GM21723 (cell line): ENCODE data around the gene ENGASE.
"Not testable (repeated sequence)": the region's sequence is repeated elsewhere in the genome, so short reads cannot be mapped to it uniquely, and the experiment has no call there.

Experiments used
- ATAC-seq: cut with Tn5 transposase; IDR thresholded peaks from one replicate; pipeline ENCODE4 v1.9.1; 2021; ENCODE audit warnings: mild to moderate bottlenecking, moderate library complexity; ENCODE audit not compliant: unreplicated experiment

ENGASE gene

GRCh38 chr17:79074649-79075445 is at the start of gene ENGASE:
TSS of gene ENGASE (plus strand) at chr17:79074824. CDS start at chr17:79074945, 121 bp downstream.
- peak; percentile 87 for ATAC-seq

DNA sequence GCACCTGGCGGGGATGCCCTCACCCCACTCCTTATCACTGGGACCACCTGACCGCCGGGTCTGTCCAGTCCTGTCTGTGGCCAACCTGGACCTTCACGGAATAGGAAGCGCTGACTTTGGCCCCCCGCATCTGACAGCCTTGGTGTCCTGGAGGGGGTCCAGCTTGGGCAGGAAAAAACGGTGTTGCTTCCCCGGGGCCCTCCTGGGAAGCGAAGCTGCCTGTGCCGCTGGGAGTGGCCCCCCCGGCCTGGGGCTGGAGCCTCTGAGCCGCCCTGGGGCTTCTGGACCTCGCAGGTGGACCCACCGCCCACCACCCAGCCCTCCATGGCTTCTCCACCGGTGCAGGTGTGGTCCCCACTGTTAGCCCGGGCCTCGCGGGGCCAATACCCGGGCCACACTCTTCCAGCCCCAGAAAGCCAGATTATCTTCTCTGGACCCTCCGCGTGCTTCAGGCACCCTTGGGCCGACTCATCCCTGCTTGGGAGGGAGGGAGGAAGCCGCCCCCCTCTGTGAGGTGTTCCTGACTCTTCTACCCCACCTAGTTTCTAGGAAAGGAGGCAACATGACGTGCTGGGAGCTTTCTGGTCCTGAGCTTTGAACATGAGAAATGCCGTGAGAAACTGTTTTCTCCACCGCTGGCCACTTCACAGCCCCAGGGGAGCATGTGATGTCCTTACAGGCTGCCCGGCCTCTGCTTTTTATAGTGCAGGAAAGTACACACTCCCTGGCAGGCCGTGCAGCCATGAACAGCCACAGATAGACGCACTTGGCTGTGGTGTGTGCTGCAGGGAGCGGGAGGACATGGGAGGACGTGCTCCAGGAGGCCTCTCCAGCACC is 49.5 kb upstream of the ENGASE start:
- no peak for ATAC-seq

- no peak for ATAC-seq
Observed at GRCh38 chr17:79026376-79027273, 48.0 kb upstream of the ENGASE start.

GRCh38 chr17:79027274-79027924 is 47.2 kb upstream of the ENGASE start:
- no peak for ATAC-seq

GRCh38 chr17:79027925-79028491 is 46.6 kb upstream of the ENGASE start:
- ATAC-seq: no peak

DNA sequence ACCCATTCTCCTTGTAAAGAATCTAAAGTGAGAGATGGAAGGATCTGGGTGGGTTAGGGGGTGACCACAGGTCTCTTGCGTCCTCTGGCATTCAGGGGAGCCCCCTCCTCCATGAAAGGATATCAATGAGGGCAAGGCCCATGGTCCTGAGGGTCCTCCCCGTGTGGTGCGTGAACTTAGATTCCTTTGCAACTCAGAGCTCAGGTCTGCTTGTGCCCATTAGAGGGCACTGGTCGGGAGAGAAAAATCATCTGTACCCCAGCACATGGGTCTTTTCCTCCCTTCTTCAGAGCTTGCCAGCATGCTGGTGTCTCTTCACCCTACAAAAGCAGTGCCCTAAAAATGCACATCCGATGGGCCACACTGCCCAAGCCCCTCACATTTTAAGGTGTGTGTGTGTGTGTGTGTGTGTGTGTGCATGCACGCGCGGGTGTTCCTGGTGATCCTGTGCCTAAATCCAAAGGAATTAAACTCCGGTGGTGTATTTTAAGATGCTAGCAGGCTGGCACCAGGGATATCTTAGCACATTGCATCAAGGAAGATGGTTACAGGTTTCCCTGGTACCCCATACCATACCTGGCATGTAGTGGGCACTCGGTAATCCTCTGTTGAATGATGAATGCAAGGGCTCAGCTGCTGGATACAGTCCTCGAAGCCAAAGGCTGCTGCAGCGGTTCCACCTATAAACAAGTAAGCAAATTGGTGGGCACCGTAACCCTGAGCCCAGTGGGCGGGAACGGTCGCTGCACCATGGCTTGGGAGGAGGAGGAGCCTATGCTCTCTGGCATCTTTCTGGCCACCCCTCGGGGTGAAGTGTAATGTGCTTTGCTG is 45.9 kb upstream of the ENGASE start:
- ATAC-seq: no peak

- ATAC-seq: no peak
Observed at GRCh38 chr17:79029327-79030009, 45.2 kb upstream of the ENGASE start.

GRCh38 chr17:79030636-79031035 is 44.0 kb upstream of the ENGASE start:
- ATAC-seq: not testable (repeated sequence)

DNA sequence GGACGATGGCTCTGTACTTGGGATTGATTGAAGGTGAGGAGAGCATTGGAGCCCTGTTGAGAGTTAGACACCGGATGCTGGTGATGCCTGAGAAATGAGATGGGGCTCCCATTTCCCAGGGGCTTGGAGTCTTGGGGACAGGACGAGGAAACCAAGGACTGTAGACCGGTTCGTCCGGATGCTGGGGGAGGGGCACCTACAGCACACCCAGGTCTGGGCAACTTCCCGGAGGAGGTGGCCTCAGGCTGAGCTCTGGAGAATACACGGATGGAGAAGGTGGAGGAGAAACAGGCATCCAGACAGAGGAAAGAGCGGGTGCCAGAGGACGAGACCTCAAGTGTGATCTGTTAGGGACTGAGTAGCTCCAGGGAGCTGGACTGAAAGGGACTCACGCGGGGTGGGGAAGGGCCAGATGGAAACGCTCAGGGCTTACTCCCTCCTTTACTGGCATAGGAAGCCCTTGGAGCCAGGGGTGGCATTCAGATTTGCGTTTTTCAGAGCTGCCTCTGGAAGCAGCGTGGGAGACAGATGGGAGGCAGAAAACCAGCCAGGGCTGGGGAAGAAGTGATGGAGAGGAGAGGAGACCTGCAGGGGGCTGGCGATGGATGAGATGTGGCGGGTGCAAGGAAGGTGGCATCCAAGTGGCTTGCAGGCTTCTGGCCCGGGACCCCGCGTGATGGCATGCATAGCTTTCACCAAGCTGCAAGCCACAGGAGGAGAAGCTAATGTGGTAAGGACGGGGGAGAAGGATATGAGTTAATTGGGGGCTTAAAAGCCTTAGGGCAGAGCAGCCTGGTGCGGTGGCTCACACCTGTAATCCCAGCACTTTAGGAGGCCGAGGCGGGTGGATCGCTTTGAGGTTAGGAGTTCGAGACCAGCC is 42.4 kb upstream of the ENGASE start:
- no peak for ATAC-seq

DNA sequence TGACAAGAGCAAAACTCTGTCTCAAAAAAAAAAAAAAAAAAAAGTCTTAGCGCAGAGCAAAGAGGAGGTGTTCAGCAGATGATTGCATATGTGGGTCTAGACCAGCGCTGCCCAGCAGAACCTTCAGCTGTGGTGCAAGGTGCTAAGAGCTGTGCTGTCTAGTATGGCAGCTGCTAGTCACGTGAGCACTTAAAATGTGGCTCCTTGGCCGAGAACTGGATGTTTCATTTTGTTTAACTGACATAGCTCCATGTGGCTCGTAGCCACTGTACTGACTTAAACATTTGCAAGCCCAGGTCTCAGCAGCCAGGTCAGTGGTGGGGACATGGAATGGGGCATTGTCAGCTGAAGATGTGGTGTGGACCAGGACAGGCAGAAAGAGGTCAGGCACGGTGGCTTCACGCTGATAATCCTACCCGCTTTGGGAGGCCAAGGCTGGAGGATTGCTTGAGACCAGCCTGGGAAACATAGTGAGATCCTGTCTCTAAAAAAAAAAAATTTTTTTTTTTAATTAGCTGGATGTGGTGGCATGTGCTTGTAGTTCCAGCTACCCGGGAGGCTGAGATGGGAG is 41.5 kb upstream of the ENGASE start:
- no peak for ATAC-seq

DNA sequence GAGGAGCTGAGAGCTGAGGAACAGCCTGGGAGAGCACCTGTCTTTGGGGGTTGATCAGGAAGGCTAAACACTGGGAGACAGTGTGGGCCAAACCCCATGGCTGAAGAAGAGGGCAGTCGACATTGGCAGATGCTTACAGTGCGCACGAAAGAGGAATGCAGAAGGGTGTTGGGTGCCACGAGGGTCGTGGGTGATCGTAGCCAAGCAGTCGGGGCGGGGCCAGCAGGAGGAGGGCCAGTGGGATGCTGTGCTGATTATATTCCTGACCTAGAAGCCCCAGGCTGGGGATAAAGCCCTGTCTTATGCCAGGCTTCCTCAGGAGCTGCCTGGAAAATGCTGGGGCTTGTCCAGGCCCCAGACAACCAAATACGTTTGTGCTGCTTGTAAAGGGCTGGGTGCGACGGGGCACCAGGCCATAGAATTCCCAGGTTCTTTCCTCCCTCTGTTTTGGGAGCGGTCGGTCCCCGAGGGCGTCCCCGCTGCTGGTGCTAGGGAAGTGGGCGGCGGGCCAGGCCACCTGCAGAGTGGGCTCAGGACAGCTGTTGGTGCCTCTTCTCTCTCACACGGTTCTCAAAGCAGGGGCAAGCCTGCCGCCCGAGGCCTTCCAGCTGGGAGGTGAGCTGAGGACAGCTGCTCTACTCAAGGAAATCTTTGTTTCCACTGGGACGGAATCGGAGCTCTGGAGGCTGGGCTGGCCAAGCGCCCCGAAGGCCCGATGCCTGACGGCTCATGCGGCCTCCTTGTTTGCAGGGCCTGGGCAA is 40.7 kb upstream of the ENGASE start:
- ATAC-seq: no peak

- ATAC-seq: no peak
Observed at GRCh38 chr17:79034931-79035485, 39.6 kb upstream of the ENGASE start.

- ATAC-seq: no peak
Observed at GRCh38 chr17:79035686-79036085, 38.9 kb upstream of the ENGASE start.

GRCh38 chr17:79036181-79036580 is 38.4 kb upstream of the ENGASE start:
- ATAC-seq: no peak

GRCh38 chr17:79036596-79036995 is 38.0 kb upstream of the ENGASE start:
- no peak for ATAC-seq

GRCh38 chr17:79038545-79039135 is 36.0 kb upstream of the ENGASE start:
- no peak for ATAC-seq
